ENCODE data around the gene NUP205.

The NUP205 gene

GRCh38 chr7:135616136-135616535 lies 58.4 kb downstream of the NUP205 start:
- Histone ChIP-seq H3K4me3 (ENCODE audit: low read depth in 1 of 2, low read length in 2 of 2) (no peak overlapping the region), H3K4me1 (ENCODE audit: insufficient read depth, low read length) (no peaks in the 10 kb centered on the region), H3K27me3 (ENCODE audit: insufficient read depth, low read length, poor library complexity) (no peaks in the 10 kb centered on the region), H3K36me3 (ENCODE audit: insufficient read depth, low read length) (peaks cover 91% of the 10 kb centered on the region), H3K27ac (ENCODE audit: low read length) (no peak overlapping the region), H3K9me3 (ENCODE audit: insufficient read depth, low read length, severe bottlenecking) (no peaks in the 10 kb centered on the region), H3K79me2 (ENCODE audit: insufficient read depth, low read length) (no peaks in the 10 kb centered on the region), H3K9ac (ENCODE audit: low read depth, low read length) (no peak overlapping the region), H2AFZ (ENCODE audit: low read depth, low read length) (no peak overlapping the region), H4K20me1 (ENCODE audit: insufficient read depth, low read length) (no peaks in the 10 kb centered on the region), H3K4me2 (ENCODE audit: insufficient read depth, low read length) (no peak overlapping the region)
- TF ChIP-seq EZH2 (IDR thresholded peaks at IDR 0.05; ENCODE audit: borderline replicate concordance, low read depth, low read length, severe bottlenecking) (no peak), CTCF (IDR thresholded peaks at IDR 0.05; ENCODE audit: borderline replicate concordance, extremely low read depth, low read length, poor library complexity, severe bottlenecking) (no peak)
- DNase-seq (no peak), ATAC-seq (ENCODE audit: insufficient read depth, low read depth) (no peak)

GRCh38 chr7:135617781-135618180 lies 60.1 kb downstream of the NUP205 start:
- Histone ChIP-seq H3K9me3 (ENCODE audit: insufficient read depth, low read length, severe bottlenecking) (no peaks in the 10 kb centered on the region), H3K79me2 (ENCODE audit: insufficient read depth, low read length) (no peaks in the 10 kb centered on the region), H3K4me2 (ENCODE audit: insufficient read depth, low read length) (no peak overlapping the region), H3K9ac (ENCODE audit: low read depth, low read length) (no peak overlapping the region), H3K4me1 (ENCODE audit: insufficient read depth, low read length) (no peaks in the 10 kb centered on the region), H3K4me3 (ENCODE audit: low read depth in 1 of 2, low read length in 2 of 2) (no peak overlapping the region), H4K20me1 (ENCODE audit: insufficient read depth, low read length) (no peaks in the 10 kb centered on the region), H3K27ac (ENCODE audit: low read length) (no peak overlapping the region), H3K36me3 (ENCODE audit: insufficient read depth, low read length) (peaks cover 89% of the 10 kb centered on the region), H3K27me3 (ENCODE audit: insufficient read depth, low read length, poor library complexity) (no peaks in the 10 kb centered on the region), H2AFZ (ENCODE audit: low read depth, low read length) (no peak overlapping the region)
- no peak for DNase-seq
- ATAC-seq (ENCODE audit: insufficient read depth, low read depth): no peak
- TF ChIP-seq EZH2 (IDR thresholded peaks at IDR 0.05; ENCODE audit: borderline replicate concordance, low read depth, low read length, severe bottlenecking) (no peak), CTCF (IDR thresholded peaks at IDR 0.05; ENCODE audit: borderline replicate concordance, extremely low read depth, low read length, poor library complexity, severe bottlenecking) (no peak)

- Histone ChIP-seq H3K4me2 (ENCODE audit: insufficient read depth, low read length) (no peak overlapping the region), H3K9me3 (ENCODE audit: insufficient read depth, low read length, severe bottlenecking) (no peaks in the 10 kb centered on the region), H3K36me3 (ENCODE audit: insufficient read depth, low read length) (peaks cover 92% of the 10 kb centered on the region), H3K4me1 (ENCODE audit: insufficient read depth, low read length) (no peaks in the 10 kb centered on the region), H2AFZ (ENCODE audit: low read depth, low read length) (no peak overlapping the region), H3K9ac (ENCODE audit: low read depth, low read length) (no peak overlapping the region), H3K79me2 (ENCODE audit: insufficient read depth, low read length) (no peaks in the 10 kb centered on the region), H3K27me3 (ENCODE audit: insufficient read depth, low read length, poor library complexity) (no peaks in the 10 kb centered on the region), H4K20me1 (ENCODE audit: insufficient read depth, low read length) (no peaks in the 10 kb centered on the region), H3K4me3 (ENCODE audit: low read depth in 1 of 2, low read length in 2 of 2) (no peak overlapping the region), H3K27ac (ENCODE audit: low read length) (no peak overlapping the region)
- no peak for DNase-seq
- TF ChIP-seq EZH2 (IDR thresholded peaks at IDR 0.05; ENCODE audit: borderline replicate concordance, low read depth, low read length, severe bottlenecking): no peak
- TF ChIP-seq CTCF (IDR thresholded peaks at IDR 0.05; ENCODE audit: borderline replicate concordance, extremely low read depth, low read length, poor library complexity, severe bottlenecking): no peak
- ATAC-seq (ENCODE audit: insufficient read depth, low read depth): no peak
Observed at GRCh38 chr7:135618510-135618909, 60.8 kb downstream of the NUP205 start.

- H4K20me1 ChIP-seq (ENCODE audit: insufficient read depth, low read length): no peaks in the 10 kb centered on the region
- no peak overlapping the region for H3K9ac ChIP-seq (ENCODE audit: low read depth, low read length)
- ATAC-seq (ENCODE audit: insufficient read depth, low read depth) (no peak), DNase-seq (no peak)
- H3K4me2 ChIP-seq (ENCODE audit: insufficient read depth, low read length): no peak overlapping the region
- no peak overlapping the region for H2AFZ ChIP-seq (ENCODE audit: low read depth, low read length)
- H3K79me2 ChIP-seq (ENCODE audit: insufficient read depth, low read length): no peaks in the 10 kb centered on the region
- H3K27ac ChIP-seq (ENCODE audit: low read length): no peak overlapping the region
- H3K9me3 ChIP-seq (ENCODE audit: insufficient read depth, low read length, severe bottlenecking): no peaks in the 10 kb centered on the region
- peaks cover 88% of the 10 kb centered on the region for H3K36me3 ChIP-seq (ENCODE audit: insufficient read depth, low read length)
- no peak for TF ChIP-seq EZH2 (IDR thresholded peaks at IDR 0.05; ENCODE audit: borderline replicate concordance, low read depth, low read length, severe bottlenecking)
- H3K4me3 ChIP-seq (ENCODE audit: low read depth in 1 of 2, low read length in 2 of 2): no peak overlapping the region
- no peaks in the 10 kb centered on the region for H3K27me3 ChIP-seq (ENCODE audit: insufficient read depth, low read length, poor library complexity)
- no peaks in the 10 kb centered on the region for H3K4me1 ChIP-seq (ENCODE audit: insufficient read depth, low read length)
Observed at GRCh38 chr7:135620447-135620846, 62.7 kb downstream of the NUP205 start.

Data from DND-41 (cell line).